ENCODE results near the gene G2E3.

G2E3 gene

DNA sequence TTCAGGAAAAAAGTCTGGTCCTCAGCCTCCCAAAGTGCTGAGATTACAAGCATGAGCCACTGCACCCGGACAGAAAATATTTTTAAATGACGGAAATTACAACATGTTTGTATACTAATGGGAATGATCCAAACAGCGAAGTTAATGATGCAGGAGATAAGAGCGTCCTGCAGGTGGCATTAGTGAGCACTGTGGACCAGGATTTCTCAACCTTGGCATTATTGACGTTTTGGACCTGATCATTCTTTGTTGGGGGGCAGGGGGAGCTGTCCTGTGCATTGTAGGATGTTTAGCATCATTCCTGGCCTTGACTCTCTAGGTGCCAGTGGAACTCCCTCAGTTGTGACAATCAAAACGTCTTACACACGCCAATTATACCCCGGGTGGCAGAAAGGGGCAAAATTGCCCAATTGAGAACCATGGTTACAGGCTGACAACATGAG lies 97.3 kb downstream of the G2E3 start:
- DNase-seq (ENCODE audit: low read depth), result no peak

DNA sequence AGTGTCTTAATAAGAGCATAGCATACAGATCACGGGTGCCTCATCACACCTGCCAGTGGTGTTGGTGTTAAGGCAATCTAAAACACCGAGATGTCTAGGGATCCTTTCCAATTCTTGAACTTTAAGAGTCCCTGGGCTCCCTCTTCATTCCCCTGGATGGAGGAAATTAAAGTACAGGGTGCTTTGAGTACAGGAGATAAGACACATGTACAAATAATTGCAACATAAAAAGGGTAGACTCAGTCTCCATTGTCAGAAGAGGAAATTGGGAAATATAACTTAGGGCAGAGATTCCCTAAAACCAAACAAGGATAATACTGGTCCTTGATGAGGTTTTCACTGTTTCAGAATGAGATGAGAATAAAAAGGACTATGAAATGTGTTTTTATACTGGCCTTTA lies 98.1 kb downstream of the G2E3 start:
- no peak for DNase-seq (ENCODE audit: low read depth)

GRCh38 chr14:30657606-30658163 lies 98.7 kb downstream of the G2E3 start:
- no peak for DNase-seq (ENCODE audit: low read depth)

GRCh38 chr14:30658645-30659044 lies 99.7 kb downstream of the G2E3 start:
- no peak for DNase-seq (ENCODE audit: low read depth)

GRCh38 chr14:30669594-30669993 lies 110.6 kb downstream of the G2E3 start:
- DNase-seq (ENCODE audit: low read depth), result no peak
